ENCODE data around the gene ADAMTSL5.

The ADAMTSL5 gene

DNA sequence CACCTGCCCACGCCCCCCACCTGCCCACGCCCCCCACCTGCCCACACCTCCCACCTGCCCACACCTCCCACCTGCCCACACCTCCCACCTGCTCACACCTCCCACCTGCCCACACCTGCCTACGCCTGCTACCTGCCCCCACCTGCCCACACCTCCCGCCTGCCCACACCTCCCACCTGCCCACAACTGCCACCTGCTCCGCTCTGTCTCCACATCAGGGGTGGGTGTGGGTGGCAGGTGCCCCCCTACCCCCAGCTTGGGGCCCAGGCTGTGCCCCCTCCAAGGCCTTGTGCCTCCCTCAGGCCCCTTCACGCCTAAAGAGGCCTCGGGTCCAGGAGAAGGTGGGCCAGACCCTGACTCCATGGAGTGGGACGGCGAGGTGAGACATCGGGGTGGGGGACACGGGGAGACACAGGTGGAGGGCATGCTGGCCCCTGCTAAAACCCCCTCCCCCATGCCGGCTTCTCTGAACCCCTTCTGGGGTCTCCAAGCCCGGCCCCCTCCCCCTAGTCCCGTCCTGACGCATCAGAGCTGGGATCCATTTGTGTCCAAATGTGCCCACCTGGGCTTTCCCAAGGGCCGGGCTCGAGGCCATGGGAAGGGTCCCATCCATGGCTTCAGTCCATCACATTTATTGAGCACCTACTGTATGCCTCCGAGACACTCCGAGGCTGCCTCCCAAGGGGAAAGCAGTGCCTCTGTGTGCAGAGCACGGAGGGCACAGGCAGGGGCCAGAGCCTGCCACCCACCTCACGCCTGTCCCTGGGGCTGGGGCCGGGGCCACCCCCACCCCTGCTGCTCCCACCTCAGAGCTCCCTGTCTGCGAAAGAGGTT, 16.0 kb upstream of the ADAMTSL5 start:
- in situ Hi-C loops (cut with HindIII; ENCODE audit: low sequenced_read_pairs) = no loop called here
- TF ChIP-seq, protein P1, sequence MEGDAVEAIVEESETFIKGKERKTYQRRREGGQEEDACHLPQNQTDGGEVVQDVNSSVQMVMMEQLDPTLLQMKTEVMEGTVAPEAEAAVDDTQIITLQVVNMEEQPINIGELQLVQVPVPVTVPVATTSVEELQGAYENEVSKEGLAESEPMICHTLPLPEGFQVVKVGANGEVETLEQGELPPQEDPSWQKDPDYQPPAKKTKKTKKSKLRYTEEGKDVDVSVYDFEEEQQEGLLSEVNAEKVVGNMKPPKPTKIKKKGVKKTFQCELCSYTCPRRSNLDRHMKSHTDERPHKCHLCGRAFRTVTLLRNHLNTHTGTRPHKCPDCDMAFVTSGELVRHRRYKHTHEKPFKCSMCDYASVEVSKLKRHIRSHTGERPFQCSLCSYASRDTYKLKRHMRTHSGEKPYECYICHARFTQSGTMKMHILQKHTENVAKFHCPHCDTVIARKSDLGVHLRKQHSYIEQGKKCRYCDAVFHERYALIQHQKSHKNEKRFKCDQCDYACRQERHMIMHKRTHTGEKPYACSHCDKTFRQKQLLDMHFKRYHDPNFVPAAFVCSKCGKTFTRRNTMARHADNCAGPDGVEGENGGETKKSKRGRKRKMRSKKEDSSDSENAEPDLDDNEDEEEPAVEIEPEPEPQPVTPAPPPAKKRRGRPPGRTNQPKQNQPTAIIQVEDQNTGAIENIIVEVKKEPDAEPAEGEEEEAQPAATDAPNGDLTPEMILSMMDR (IDR thresholded peaks at IDR 0.05; ENCODE audit: low read depth, low read length, missing control alignments) = no peak
- no peak overlapping the region for H3K4me3 ChIP-seq (ENCODE audit: low read depth, low read length)
- no peak for DNase-seq (ENCODE audit: low read depth)

DNA sequence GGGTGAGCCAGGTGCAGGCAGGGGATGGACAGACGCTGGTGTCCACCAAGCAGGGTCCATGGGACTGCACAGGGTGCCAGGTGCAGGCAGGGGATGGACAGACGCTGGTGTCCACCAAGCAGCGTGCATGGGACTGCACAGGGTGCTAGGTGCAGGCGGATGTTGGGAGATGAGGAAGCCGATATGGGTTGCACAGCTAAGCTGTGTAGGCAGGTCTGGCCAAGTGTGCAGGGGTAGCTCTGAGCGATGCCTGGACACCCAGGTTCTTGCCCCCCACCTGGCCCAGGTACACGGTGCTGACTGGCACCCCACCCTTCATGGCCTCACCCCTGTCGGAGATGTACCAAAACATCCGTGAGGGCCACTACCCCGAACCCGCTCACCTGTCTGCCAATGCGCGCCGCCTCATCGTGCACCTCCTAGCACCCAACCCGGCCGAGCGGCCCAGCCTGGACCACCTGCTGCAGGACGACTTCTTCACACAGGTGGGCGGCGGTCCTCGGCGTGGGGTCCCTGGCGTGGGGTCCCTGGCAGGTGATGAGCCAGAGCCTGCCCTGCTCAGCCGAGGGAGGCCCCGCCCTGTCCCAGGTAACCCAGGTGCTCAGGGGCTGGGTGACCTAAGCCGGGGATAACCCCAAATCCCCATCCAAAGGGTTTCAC, 15.0 kb upstream of the ADAMTSL5 start:
- TF ChIP-seq, protein P1 (IDR thresholded peaks at IDR 0.05; ENCODE audit: low read depth, low read length, missing control alignments) = no peak
- in situ Hi-C loops (cut with HindIII; ENCODE audit: low sequenced_read_pairs) = no loop called here
- no peak overlapping the region for H3K4me3 ChIP-seq (ENCODE audit: low read depth, low read length)
- DNase-seq (ENCODE audit: low read depth) = no peak

DNA sequence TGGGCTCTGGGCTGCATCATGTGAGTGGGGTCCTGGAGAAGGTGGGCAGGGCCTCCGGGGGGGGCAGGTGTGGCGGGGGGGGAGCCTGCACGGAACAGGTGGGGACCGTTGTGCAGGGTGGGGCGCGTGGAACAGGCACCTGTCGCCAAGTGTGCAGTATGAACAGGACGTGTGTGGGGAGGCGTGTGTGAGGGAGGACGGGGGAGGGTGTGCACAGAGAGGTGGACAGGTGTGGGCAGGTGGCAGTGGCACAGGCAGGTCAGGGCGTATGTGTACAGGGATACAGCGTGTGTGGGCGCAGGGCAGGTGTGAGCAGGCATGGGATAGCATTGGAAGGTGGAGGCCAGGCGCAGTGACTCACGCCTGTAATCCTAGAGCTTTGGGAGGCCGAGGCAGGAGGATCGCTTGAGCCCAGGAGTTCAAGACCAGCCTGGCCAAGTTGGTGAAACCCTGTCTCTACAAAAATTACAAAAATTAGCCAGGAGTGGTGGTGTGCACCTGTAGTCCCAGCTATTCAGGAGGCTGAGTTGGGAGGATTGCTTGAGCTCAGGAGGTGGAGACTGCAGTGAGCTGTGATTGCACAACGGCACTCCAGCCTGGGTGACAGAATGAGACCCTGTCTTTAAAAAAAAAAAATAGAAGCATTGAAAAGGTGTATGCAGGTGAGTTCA, 14.3 kb upstream of the ADAMTSL5 start:
- TF ChIP-seq, protein P1 (IDR thresholded peaks at IDR 0.05; ENCODE audit: low read depth, low read length, missing control alignments) = no peak
- H3K4me3 ChIP-seq (ENCODE audit: low read depth, low read length) = no peak overlapping the region
- no peak for DNase-seq (ENCODE audit: low read depth)
- in situ Hi-C loops (cut with HindIII; ENCODE audit: low sequenced_read_pairs) = no loop called here

DNA sequence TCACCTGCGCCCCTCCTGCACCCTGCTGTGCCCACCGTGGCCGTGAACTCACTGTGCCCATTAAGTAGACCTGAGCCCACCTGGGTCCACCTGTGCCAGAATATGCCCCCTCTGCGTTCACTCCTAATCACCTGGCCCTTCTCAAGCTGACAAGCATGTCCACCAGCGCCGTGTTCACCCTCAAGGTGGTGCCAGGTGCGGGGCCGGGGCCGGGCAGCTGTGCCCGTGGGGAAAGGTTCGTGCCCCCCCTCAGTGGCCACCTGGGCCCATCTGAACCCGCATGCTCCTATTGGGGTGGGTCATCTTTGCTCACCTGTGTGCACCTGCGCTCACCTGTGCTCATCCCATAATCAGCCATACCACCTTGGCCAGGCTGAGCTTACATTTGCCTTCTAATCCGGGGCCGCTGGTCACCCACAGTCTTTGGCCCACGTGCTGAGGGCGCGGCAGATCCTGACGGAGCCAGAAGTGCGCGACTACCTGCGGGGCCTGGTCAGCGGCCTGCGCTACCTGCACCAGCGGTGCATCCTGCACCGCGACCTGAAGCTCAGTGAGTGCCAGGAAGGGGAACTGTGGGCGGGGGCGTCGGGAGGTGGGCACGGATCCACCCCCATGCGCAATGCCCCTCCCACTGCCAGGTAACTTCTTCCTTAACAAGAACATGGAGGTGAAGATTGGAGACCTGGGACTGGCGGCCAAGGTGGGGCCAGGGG, 13.4 kb upstream of the ADAMTSL5 start:
- in situ Hi-C loops (cut with HindIII; ENCODE audit: low sequenced_read_pairs) = no loop called here
- TF ChIP-seq, protein P1 (IDR thresholded peaks at IDR 0.05; ENCODE audit: low read depth, low read length, missing control alignments) = no peak
- no peak for DNase-seq (ENCODE audit: low read depth)
- no peak overlapping the region for H3K4me3 ChIP-seq (ENCODE audit: low read depth, low read length)

DNA sequence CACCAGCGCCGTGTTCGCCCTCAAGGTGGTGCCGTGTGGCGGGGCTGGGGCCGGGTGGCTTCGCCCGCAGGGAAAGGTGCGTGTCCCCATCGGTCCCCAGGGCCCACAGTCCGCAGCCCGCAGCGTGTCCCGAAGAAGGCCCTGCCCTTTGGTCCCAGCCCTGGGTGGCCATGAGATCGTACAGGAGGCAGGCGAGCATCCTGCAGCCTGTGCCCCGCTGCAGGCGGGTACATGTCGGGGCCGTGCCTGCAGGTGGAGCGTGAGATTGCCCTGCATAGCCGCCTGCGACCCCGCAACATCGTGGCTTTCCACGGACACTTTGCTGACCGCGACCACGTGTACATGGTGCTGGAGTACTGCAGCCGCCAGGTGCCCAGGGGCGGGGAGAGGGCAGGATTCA, 12.5 kb upstream of the ADAMTSL5 start:
- TF ChIP-seq, protein P1 (IDR thresholded peaks at IDR 0.05; ENCODE audit: low read depth, low read length, missing control alignments) = no peak
- H3K4me3 ChIP-seq (ENCODE audit: low read depth, low read length) = no peak overlapping the region
- DNase-seq (ENCODE audit: low read depth) = no peak
- in situ Hi-C loops (cut with HindIII; ENCODE audit: low sequenced_read_pairs) = no loop called here

DNA sequence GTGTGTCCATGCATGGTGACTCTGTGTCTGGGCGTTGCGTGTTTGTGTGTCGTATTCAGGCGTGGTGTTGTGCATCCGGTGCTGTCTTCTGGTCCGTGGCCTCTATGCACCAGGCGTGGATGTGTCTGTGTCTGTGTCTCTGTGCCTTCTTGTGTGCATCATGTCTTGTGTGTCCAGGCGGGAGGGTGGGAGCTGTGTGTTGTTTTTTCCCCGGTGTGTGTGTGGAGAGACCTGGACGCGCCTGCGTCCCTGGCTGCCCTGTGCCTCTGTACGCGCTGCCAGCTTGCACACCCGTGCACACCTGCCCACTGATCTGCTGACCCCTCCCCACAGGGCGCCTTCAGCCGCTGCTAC, 12.1 kb upstream of the ADAMTSL5 start:
- in situ Hi-C loops (cut with HindIII; ENCODE audit: low sequenced_read_pairs) = no loop called here
- DNase-seq (ENCODE audit: low read depth) = no peak
- H3K4me3 ChIP-seq (ENCODE audit: low read depth, low read length) = no peak overlapping the region

More for the DNA sequence above, 12.1 kb upstream of the ADAMTSL5 start:
- TF ChIP-seq, protein P1 (IDR thresholded peaks at IDR 0.05; ENCODE audit: low read depth, low read length, missing control alignments) = no peak
